ENCODE results near the gene SUMO4. TPM values are rescaled to one million over a fixed set of nuclear protein-coding genes. Genes with fewer than 3 reads are reported as not detected.

The SUMO4 gene
- total RNA-seq, 1 experiment from 2014 or later = 2.4 TPM

DNA sequence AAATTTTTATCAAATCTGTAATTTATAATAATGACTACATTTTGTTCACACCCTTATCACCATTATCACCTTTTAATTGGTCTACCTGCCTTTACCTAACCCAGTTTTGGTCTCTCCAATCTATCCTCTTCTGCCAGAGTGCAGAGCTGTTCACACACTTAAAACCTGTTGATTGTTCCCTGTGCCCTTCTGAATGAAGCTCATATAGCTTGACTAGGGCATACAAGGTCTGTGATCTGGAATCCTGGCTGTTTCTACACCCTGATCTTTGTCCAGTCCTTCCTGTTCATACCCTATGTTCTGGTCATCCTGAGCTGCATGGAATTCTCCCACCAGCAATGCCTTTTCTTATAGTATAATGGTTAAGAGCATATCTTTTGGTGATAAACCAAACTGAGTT, 28.9 kb upstream of the SUMO4 start:
- no peak overlapping the region for H3K4me3 ChIP-seq (ENCODE audit: low read depth, low read length)
- H3K9me3 ChIP-seq = no peaks in the 10 kb centered on the region
- intact Hi-C loops (cut with micrococcal nuclease; ENCODE audit: unreplicated experiment) = no loop called here
- H3K27me3 ChIP-seq (replicated peaks; ENCODE audit: control insufficient read depth, insufficient read depth, low read length) = no peaks in the 10 kb centered on the region
- H3K4me3 Mint-ChIP-seq (ENCODE audit: unreplicated experiment) = no peak overlapping the region
- no peaks in the 10 kb centered on the region for H3K27me3 Mint-ChIP-seq (ENCODE audit: insufficient read depth, unreplicated experiment)
- no peaks in the 10 kb centered on the region; the same call in 1 of the 2 replicates for H3K36me3 ChIP-seq (ENCODE audit: control insufficient read depth, insufficient read depth, low read length)
- no peak overlapping the region for H3K27ac Mint-ChIP-seq (ENCODE audit: unreplicated experiment)
- no peak for DNase-seq
- no peaks in the 10 kb centered on the region for H3K9me3 Mint-ChIP-seq (ENCODE audit: unreplicated experiment)
- ChIA-PET POLR2A (no interaction called here), CTCF (no interaction called here)
- no peaks in the 10 kb centered on the region for H3K4me1 ChIP-seq
- BruUV-seq (replicated peaks) = no TSS peak
- peaks cover 9% of the 10 kb centered on the region for H3K4me1 Mint-ChIP-seq (ENCODE audit: low read depth, unreplicated experiment)
- peaks cover 25% of the 10 kb centered on the region for H3K36me3 Mint-ChIP-seq (ENCODE audit: insufficient read depth, unreplicated experiment)
- TF ChIP-seq, protein P1, sequence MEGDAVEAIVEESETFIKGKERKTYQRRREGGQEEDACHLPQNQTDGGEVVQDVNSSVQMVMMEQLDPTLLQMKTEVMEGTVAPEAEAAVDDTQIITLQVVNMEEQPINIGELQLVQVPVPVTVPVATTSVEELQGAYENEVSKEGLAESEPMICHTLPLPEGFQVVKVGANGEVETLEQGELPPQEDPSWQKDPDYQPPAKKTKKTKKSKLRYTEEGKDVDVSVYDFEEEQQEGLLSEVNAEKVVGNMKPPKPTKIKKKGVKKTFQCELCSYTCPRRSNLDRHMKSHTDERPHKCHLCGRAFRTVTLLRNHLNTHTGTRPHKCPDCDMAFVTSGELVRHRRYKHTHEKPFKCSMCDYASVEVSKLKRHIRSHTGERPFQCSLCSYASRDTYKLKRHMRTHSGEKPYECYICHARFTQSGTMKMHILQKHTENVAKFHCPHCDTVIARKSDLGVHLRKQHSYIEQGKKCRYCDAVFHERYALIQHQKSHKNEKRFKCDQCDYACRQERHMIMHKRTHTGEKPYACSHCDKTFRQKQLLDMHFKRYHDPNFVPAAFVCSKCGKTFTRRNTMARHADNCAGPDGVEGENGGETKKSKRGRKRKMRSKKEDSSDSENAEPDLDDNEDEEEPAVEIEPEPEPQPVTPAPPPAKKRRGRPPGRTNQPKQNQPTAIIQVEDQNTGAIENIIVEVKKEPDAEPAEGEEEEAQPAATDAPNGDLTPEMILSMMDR (IDR thresholded peaks at IDR 0.05; ENCODE audit: insufficient read depth in 1 of 2, low read depth in 1 of 2, low read length in 1 of 2, severe bottlenecking in 1 of 2, unreplicated experiment in 1 of 2) = no peak

DNA sequence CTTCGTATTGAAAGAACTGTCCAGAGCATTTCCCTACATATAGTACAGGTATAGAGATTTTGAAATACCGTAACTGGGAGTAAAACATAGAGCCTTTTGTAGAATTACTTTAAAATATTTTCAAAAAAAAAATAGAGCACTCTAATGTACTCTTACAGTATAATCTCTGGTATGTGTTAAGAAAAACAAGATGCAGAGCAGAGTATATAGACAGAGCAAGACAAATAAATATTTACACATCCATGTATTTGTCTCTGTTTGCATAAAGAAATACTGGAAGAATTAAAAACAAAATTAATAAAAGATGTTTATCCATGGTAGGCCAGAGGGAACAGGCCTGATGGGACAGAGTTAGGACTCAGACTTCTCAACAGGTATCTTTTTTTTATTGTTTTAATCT, 28.0 kb upstream of the SUMO4 start:
- ChIA-PET POLR2A (no interaction called here), CTCF (no interaction called here)
- TF ChIP-seq, protein P1 (IDR thresholded peaks at IDR 0.05; ENCODE audit: insufficient read depth in 1 of 2, low read depth in 1 of 2, low read length in 1 of 2, severe bottlenecking in 1 of 2, unreplicated experiment in 1 of 2) = no peak
- Histone ChIP-seq H3K9me3 (no peaks in the 10 kb centered on the region), H3K36me3 (ENCODE audit: control insufficient read depth, insufficient read depth, low read length) (no peaks in the 10 kb centered on the region; the same call in 1 of the 2 replicates), H3K4me1 (no peaks in the 10 kb centered on the region), H3K27me3 (replicated peaks; ENCODE audit: control insufficient read depth, insufficient read depth, low read length) (no peaks in the 10 kb centered on the region), H3K4me3 (ENCODE audit: low read depth, low read length) (no peak overlapping the region)
- Mint-ChIP-seq H3K4me3 (ENCODE audit: unreplicated experiment) (no peak overlapping the region), H3K36me3 (ENCODE audit: insufficient read depth, unreplicated experiment) (peaks cover 25% of the 10 kb centered on the region), H3K9me3 (ENCODE audit: unreplicated experiment) (no peaks in the 10 kb centered on the region), H3K27me3 (ENCODE audit: insufficient read depth, unreplicated experiment) (no peaks in the 10 kb centered on the region), H3K4me1 (ENCODE audit: low read depth, unreplicated experiment) (peaks cover 14% of the 10 kb centered on the region), H3K27ac (ENCODE audit: unreplicated experiment) (no peak overlapping the region)
- intact Hi-C loops (cut with micrococcal nuclease; ENCODE audit: unreplicated experiment) = no loop called here
- DNase-seq = no peak
- no TSS peak for BruUV-seq (replicated peaks)

DNA sequence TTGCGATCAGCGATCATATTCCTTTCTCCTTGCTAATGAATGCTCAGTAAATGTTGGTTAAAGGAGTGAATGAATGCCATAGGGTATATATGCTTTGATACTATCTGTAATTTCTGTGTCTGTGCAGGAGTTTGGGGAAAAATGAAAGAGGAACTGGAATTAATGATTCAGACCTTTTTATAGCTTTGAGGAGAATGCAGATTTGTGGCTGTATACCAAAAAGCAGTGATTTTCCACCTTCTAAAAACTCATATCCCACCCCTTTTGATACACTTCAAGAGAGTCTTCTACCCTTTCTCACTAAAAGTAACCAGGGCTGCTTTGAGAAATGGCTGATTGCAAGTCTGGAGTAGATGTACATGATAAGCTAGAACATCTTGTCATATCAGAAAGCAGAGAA, 26.6 kb upstream of the SUMO4 start:
- intact Hi-C loops (cut with micrococcal nuclease; ENCODE audit: unreplicated experiment) = no loop called here
- Mint-ChIP-seq H3K27me3 (ENCODE audit: insufficient read depth, unreplicated experiment) (no peaks in the 10 kb centered on the region), H3K27ac (ENCODE audit: unreplicated experiment) (no peak overlapping the region), H3K36me3 (ENCODE audit: insufficient read depth, unreplicated experiment) (peaks cover 32% of the 10 kb centered on the region), H3K9me3 (ENCODE audit: unreplicated experiment) (no peaks in the 10 kb centered on the region), H3K4me3 (ENCODE audit: unreplicated experiment) (no peak overlapping the region), H3K4me1 (ENCODE audit: low read depth, unreplicated experiment) (peaks cover 14% of the 10 kb centered on the region)
- Histone ChIP-seq H3K4me1 (no peaks in the 10 kb centered on the region), H3K9me3 (no peaks in the 10 kb centered on the region), H3K27me3 (replicated peaks; ENCODE audit: control insufficient read depth, insufficient read depth, low read length) (no peaks in the 10 kb centered on the region), H3K4me3 (ENCODE audit: low read depth, low read length) (no peak overlapping the region), H3K36me3 (ENCODE audit: control insufficient read depth, insufficient read depth, low read length) (no peaks in the 10 kb centered on the region; the same call in 1 of the 2 replicates)
- TF ChIP-seq, protein P1 (IDR thresholded peaks at IDR 0.05; ENCODE audit: insufficient read depth in 1 of 2, low read depth in 1 of 2, low read length in 1 of 2, severe bottlenecking in 1 of 2, unreplicated experiment in 1 of 2) = no peak
- BruUV-seq (replicated peaks) = no TSS peak
- no peak for DNase-seq
- POLR2A ChIA-PET = no interaction called here
- CTCF ChIA-PET = no interaction called here

All from Caco-2 (cell line).